ENCODE measurements around the gene EFHC1. TPM values are rescaled to one million over a fixed set of nuclear protein-coding genes. Genes with fewer than 3 reads are reported as not detected.

EFHC1 gene
- total RNA-seq, 2 donors from 2014 or later = 3.4 to 4.1 TPM

DNA sequence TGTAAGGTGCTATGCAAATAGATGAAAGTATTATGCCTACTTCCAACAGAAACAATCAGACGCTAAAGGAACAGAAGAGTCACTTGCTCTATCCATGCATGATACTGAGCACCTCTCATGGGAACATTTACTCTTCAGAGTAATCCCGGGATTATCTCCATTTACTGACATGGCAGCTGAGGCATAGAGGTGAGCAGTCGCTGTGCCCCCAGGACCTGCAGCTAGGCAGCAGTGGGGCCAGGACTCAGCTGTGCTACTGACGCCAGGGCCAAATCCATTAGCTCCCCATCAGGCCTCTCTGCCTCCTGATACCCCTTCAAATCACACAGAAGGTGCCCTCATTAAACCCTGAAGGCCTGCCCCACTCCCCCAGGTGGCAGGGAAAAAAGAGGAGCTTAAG is 104.8 kb downstream of the EFHC1 start:
- TF ChIP-seq, protein P1, sequence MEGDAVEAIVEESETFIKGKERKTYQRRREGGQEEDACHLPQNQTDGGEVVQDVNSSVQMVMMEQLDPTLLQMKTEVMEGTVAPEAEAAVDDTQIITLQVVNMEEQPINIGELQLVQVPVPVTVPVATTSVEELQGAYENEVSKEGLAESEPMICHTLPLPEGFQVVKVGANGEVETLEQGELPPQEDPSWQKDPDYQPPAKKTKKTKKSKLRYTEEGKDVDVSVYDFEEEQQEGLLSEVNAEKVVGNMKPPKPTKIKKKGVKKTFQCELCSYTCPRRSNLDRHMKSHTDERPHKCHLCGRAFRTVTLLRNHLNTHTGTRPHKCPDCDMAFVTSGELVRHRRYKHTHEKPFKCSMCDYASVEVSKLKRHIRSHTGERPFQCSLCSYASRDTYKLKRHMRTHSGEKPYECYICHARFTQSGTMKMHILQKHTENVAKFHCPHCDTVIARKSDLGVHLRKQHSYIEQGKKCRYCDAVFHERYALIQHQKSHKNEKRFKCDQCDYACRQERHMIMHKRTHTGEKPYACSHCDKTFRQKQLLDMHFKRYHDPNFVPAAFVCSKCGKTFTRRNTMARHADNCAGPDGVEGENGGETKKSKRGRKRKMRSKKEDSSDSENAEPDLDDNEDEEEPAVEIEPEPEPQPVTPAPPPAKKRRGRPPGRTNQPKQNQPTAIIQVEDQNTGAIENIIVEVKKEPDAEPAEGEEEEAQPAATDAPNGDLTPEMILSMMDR (IDR thresholded peaks at IDR 0.05) = no peak
- DNase-seq (ENCODE audit: low spot score) = no peak

DNA sequence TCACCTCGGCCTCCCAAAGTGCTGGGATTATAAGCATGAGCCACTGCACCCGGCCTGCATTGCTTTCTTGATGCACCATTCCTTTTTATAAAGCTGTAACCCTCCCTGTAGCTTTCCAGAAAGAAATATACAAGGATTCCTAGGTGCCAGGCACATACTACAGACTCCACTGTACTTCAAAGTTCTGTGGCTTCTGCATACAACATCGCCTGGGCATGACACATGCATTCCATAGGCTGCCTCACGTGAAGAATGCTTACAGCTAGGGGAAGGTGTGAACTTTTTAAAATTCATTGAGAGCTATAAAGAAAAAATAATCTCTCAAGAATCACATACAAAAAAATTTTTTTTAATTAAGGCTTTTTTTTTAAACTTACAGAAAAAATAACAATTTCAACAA is 106.5 kb downstream of the EFHC1 start:
- TF ChIP-seq, protein P1 (IDR thresholded peaks at IDR 0.05) = no peak
- no peaks in the 10 kb centered on the region for H3K9me3 ChIP-seq
- no peaks in the 10 kb centered on the region for H3K27me3 ChIP-seq
- H3K4me3 ChIP-seq = no peak overlapping the region
- no peak for DNase-seq (ENCODE audit: low spot score)
- H3K27ac ChIP-seq = no peak overlapping the region
- H3K4me1 ChIP-seq = peaks cover 0 to 14% of the 10 kb centered on the region in 2 donors
- H3K36me3 ChIP-seq = peaks cover 7% of the 10 kb centered on the region

More for the DNA sequence above, 104.8 kb downstream of the EFHC1 start:
- no peaks in the 10 kb centered on the region for H3K27me3 ChIP-seq
- H3K9me3 ChIP-seq = no peaks in the 10 kb centered on the region
- peaks cover 0 to 23% of the 10 kb centered on the region in 2 donors for H3K4me1 ChIP-seq
- peaks cover 7% of the 10 kb centered on the region for H3K36me3 ChIP-seq
- H3K4me3 ChIP-seq = no peak overlapping the region
- H3K27ac ChIP-seq = no peak overlapping the region

DNA sequence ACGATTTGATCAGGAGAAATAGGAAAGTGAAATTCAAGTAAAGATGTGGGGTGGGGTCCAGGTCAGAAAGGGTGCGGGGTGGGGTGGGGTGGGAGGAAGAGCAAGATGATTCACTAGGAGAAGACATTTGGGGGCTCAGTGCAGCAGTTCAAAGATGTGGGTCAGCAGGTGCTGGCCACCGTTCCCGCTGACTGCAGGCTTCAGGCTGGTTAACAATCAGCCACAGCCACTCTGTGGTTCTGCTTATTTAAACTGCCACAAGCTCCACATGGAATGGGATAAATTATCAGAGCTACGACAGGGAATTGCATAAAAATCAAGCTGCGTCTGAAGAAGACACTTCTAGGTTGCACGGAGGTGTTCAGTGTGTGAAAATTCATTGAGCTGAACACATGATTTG is 107.3 kb downstream of the EFHC1 start:
- no peak overlapping the region for H3K27ac ChIP-seq
- H3K9me3 ChIP-seq = no peaks in the 10 kb centered on the region
- peaks cover 7% of the 10 kb centered on the region for H3K36me3 ChIP-seq
- DNase-seq (ENCODE audit: low spot score) = no peak
- TF ChIP-seq, protein P1 (IDR thresholded peaks at IDR 0.05) = no peak
- H3K27me3 ChIP-seq = no peaks in the 10 kb centered on the region
- no peak overlapping the region for H3K4me3 ChIP-seq
- H3K4me1 ChIP-seq = peaks cover 0 to 6% of the 10 kb centered on the region in 2 donors

DNA sequence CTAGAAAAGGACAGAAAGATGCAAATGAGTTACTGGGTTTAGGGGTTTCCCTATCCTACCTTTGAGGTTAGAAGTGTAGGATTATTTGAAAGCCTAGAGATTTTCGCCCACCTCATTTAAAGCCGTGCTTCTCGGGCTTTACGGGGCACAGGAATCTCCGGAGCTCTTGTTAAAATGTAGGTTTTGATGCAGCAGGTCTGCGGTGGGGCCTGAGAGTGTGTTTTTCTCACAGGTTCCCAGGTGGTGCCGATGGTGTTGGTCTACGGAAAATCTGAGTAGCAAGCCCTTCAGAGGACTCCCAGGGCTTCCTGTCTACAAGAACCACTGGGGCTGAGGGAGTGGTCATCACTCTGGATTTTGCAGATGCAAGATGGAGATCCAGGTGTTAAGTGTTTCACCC is 109.2 kb downstream of the EFHC1 start:
- Histone ChIP-seq H3K4me3 (no peak overlapping the region), H3K36me3 (peaks cover 10% of the 10 kb centered on the region), H3K4me1 (no peaks in the 10 kb centered on the region), H3K9me3 (no peaks in the 10 kb centered on the region), H3K27ac (no peak overlapping the region), H3K27me3 (no peaks in the 10 kb centered on the region)
- TF ChIP-seq, protein P1 (IDR thresholded peaks at IDR 0.05) = no peak
- no peak for DNase-seq (ENCODE audit: low spot score)

DNA sequence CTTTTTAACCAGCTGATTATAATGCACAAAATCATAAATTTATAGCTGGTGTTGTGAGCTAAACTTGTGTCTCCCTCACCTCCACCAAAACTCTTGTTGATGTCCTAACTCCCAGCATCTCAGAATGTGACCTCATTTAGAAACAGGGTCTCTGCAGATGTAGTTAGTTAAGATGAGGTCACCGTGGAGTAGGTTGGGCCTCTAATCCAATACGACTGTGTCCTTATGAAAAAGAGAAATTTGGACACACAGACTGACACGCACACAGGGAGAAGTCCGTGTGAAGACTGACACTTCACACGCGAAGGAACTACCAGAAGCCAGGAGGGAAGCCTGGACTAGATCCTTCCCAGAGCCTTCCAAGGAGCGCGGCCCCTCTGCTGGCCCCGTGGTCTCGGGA is 110.2 kb downstream of the EFHC1 start:
- no peak for DNase-seq (ENCODE audit: low spot score)
- Histone ChIP-seq H3K27ac (no peak overlapping the region), H3K4me1 (no peaks in the 10 kb centered on the region), H3K36me3 (peaks cover 19% of the 10 kb centered on the region), H3K27me3 (no peaks in the 10 kb centered on the region), H3K9me3 (no peaks in the 10 kb centered on the region), H3K4me3 (no peak overlapping the region)
- TF ChIP-seq, protein P1 (IDR thresholded peaks at IDR 0.05) = no peak

DNA sequence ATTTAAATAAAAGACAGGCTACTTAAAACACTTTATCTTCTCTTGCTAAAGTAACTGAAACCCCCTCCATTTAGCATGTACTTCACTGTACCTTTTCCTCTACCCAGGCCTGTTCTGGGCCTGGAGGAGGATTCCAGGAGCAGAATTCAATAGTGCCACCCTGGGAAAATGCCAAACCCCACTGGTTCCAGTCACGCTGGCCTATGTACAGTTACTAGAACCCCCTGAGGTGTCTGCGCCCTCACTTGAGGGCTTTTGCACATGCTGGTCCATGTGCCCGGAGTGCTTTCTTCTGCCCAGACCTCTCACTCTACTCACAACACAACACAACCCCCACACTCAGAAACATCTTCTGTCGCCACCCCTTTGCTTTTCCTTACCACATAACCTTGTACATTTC is 111.3 kb downstream of the EFHC1 start:
- peaks cover 22% of the 10 kb centered on the region for H3K36me3 ChIP-seq
- H3K9me3 ChIP-seq = no peaks in the 10 kb centered on the region
- DNase-seq (ENCODE audit: low spot score) = no peak
- H3K27ac ChIP-seq = no peak overlapping the region
- TF ChIP-seq, protein P1 (IDR thresholded peaks at IDR 0.05) = no peak
- no peak overlapping the region for H3K4me3 ChIP-seq
- H3K27me3 ChIP-seq = no peaks in the 10 kb centered on the region
- H3K4me1 ChIP-seq = peaks cover 0 to 4% of the 10 kb centered on the region in 2 donors

All from right atrium auricular region (tissue), 2 donors.